Endothelial cell of umbilical vein (primary cell): ENCODE measurements around the gene RPL7L1. TPM values are rescaled to one million over a fixed set of nuclear protein-coding genes. Genes with fewer than 3 reads are reported as not detected.

Experiments
- BruUV-seq: library from RNA; stranded (reverse); fragments of 400-500 nt; replicated peaks from 2 replicates; lab custom pipeline; 2021; lab: Mats Ljungman, UMichigan
- CTCF ChIA-PET: fragments of 300-600, 350-600 bp; sonication (Branson Sonifier 250); formaldehyde crosslinking; loops from one replicate; lab custom pipeline; 2021; ENCODE audit warnings: antibody characterized with exemption, inconsistent platforms; lab: Charles Lee
- POLR2A ChIA-PET: fragments of 300-600, 350-600 bp; sonication (Branson Sonifier 250); formaldehyde crosslinking; loops from one replicate; lab custom pipeline; 2021; ENCODE audit warnings: antibody characterized with exemption, inconsistent platforms; lab: Charles Lee
- DNase-seq: peaks from one replicate; pipeline ENCODE4 v3.0.0-alpha.2; 2011; ENCODE audit warnings: low read depth, low spot score
- FAIRE-seq: peaks from 2 replicates; lab custom pipeline; 2011; peaks lifted over from hg19 to GRCh38; lab: Jason Lieb, UNC
- H2AFZ ChIP-seq: 2 replicates; pipeline ENCODE4 v1.6.0; 2012; ENCODE audit warnings: low read depth, low read length, control low read depth, inconsistent platforms
- H3K27ac ChIP-seq: 2 replicates; pipeline ENCODE4 v1.5.1; 2011; ENCODE audit warnings: low read depth, mild to moderate bottlenecking, control low read depth, low read length, moderate library complexity; ENCODE audit not compliant: insufficient read depth
- H3K27me3 ChIP-seq, 2 experiments: 2 replicates each; pipeline versions ENCODE4 v1.6.0 to v1.6.1; 2011; ENCODE audit warnings: low read length in 2 of 2, mixed read lengths in 1 of 2; ENCODE audit not compliant: control insufficient read depth in 2 of 2, insufficient read depth in 2 of 2
- H3K36me3 ChIP-seq, 2 experiments: 2 replicates in 1 of 2; 3 replicates in 1 of 2; pipeline ENCODE4 v1.5.1; 2011; ENCODE audit warnings: low read length in 2 of 2, mild to moderate bottlenecking in 1 of 2, moderate library complexity in 1 of 2; ENCODE audit not compliant: control insufficient read depth in 2 of 2, insufficient read depth in 2 of 2; ENCODE audit errors: extremely low read depth in 1 of 2
- H3K4me1 ChIP-seq: 3 replicates; pipeline ENCODE4 v1.5.1; 2011; ENCODE audit warnings: mild to moderate bottlenecking, low read length; ENCODE audit not compliant: control insufficient read depth, insufficient read depth; ENCODE audit errors: extremely low read depth
- H3K4me2 ChIP-seq: 2 replicates; pipeline ENCODE4 v1.6.1; 2011; ENCODE audit warnings: low read length, control low read depth, mixed read lengths; ENCODE audit not compliant: insufficient read depth
- H3K4me3 ChIP-seq, 3 experiments: fragments of 200-600 bp in 1 of 3; sonication (generic), shearing (Covaris generic) in 1 of 3; replicated peaks in 1 of 3; 2 replicates each; pipeline ENCODE4 v1.5.1; 2011 to 2016; ENCODE audit warnings: control low read depth in 3 of 3, low read length in 3 of 3, mild to moderate bottlenecking in 2 of 3, inconsistent platforms in 1 of 3, low read depth in 1 of 3, moderate library complexity in 1 of 3; ENCODE audit not compliant: insufficient read depth in 1 of 3
- H3K79me2 ChIP-seq: 2 replicates; pipeline ENCODE4 v1.6.0; 2012; ENCODE audit warnings: low read length, inconsistent platforms; ENCODE audit not compliant: control insufficient read depth, insufficient read depth
- H3K9ac ChIP-seq: replicated peaks from 2 replicates; pipeline ENCODE3; 2011; ENCODE audit warnings: low read length, control low read depth; ENCODE audit not compliant: insufficient read depth; ENCODE audit errors: extremely low read depth
- H3K9me1 ChIP-seq: replicated peaks from 3 replicates; pipeline ENCODE4 v1.6.0; 2011; ENCODE audit warnings: mild to moderate bottlenecking, low read length; ENCODE audit not compliant: control insufficient read depth, insufficient read depth; ENCODE audit errors: extremely low read depth
- H3K9me3 ChIP-seq: replicated peaks from 2 replicates; pipeline ENCODE4 v1.5.1; 2012; ENCODE audit warnings: low read length, inconsistent platforms; ENCODE audit not compliant: control insufficient read depth, insufficient read depth
- H4K20me1 ChIP-seq: replicated peaks from 2 replicates; pipeline ENCODE3; 2011; ENCODE audit warnings: mild to moderate bottlenecking, low read length; ENCODE audit not compliant: control insufficient read depth, insufficient read depth; ENCODE audit errors: extremely low read depth
- CTCF ChIP-seq, 2 donors: IDR thresholded peaks; 1 replicate in 1 of 2; 2 replicates in 1 of 2; pipeline ENCODE4 v1.5.1; 2011; ENCODE audit warnings: low read length in 2 of 2, mild to moderate bottlenecking in 2 of 2, moderate library complexity in 2 of 2, control low read depth in 1 of 2, inconsistent platforms in 1 of 2, low read depth in 1 of 2; ENCODE audit not compliant: insufficient read depth in 1 of 2; ENCODE audit errors: extremely low read depth in 1 of 2
- EZH2 ChIP-seq: IDR thresholded peaks from 2 replicates; pipeline ENCODE4 v1.6.1; 2012; ENCODE audit warnings: borderline replicate concordance, low read depth, mild to moderate bottlenecking, moderate library complexity, low read length, inconsistent platforms; ENCODE audit not compliant: severe bottlenecking
- FOS ChIP-seq: IDR thresholded peaks from 2 replicates; pipeline ENCODE4 v1.6.1; 2011; ENCODE audit warnings: mild to moderate bottlenecking, low read length, moderate library complexity, borderline replicate concordance; ENCODE audit not compliant: insufficient read depth
- GATA2 ChIP-seq: IDR thresholded peaks from 2 replicates; pipeline ENCODE4 v1.7.0; 2011; ENCODE audit warnings: low read depth, mild to moderate bottlenecking, moderate library complexity, mixed read lengths, low read length; ENCODE audit not compliant: insufficient read length, insufficient read depth
- JUN ChIP-seq: IDR thresholded peaks from 2 replicates; pipeline ENCODE4 v1.6.1; 2011; ENCODE audit warnings: borderline replicate concordance, low read depth; ENCODE audit not compliant: insufficient read length, insufficient read depth
- MAX ChIP-seq: IDR thresholded peaks from 2 replicates; pipeline ENCODE4 v1.6.1; 2011; ENCODE audit not compliant: insufficient read depth, insufficient read length
- MYC ChIP-seq: IDR thresholded peaks from one replicate; pipeline ENCODE4 v1.6.1; 2011; ENCODE audit warnings: mild to moderate bottlenecking, low read depth, low read length
- POLR2A ChIP-seq: IDR thresholded peaks from 2 replicates; pipeline ENCODE4 v1.6.1; 2012; ENCODE audit warnings: low read depth, mild to moderate bottlenecking, control low read depth, low read length
- POLR2AphosphoS5 ChIP-seq: IDR thresholded peaks from 2 replicates; pipeline ENCODE4 v1.6.1; 2012; ENCODE audit warnings: low read depth, mild to moderate bottlenecking, control low read depth, low read length, moderate library complexity; ENCODE audit not compliant: insufficient read depth
- dilution Hi-C: fragments of 300-500 bp; cut with MboI; formaldehyde crosslinking; loops from one replicate; pipeline ENCODE4 v1.15.0; 2019; ENCODE audit warnings: low sequenced_read_pairs; ENCODE audit not compliant: extremely low pct_ligation_motif_present
- intact Hi-C: fragments of 100-400 bp; cut with micrococcal nuclease; formaldehyde crosslinking; loops from one replicate; pipeline ENCODE4 v1.10.0; 2022
- polyA plus RNA-seq, 4 experiments: library from polyadenylated mRNA; depleted of rRNA in 3 of 4; stranded (reverse) in 3 of 4; unstranded in 1 of 4; fragments of >200 nt; gene quantifications; 2 replicates each; pipeline versions ENCODE4 v1.2.1 to v1.2.3, GENCODE V29; 2011 to 2012; ENCODE audit warnings: missing spikeins in 1 of 4
- total RNA-seq: library from RNA; stranded (reverse); gene quantifications from 2 replicates; pipeline ENCODE4 v1.2.3, GENCODE V29; 2021

Gene RPL7L1
- total and polyA plus RNA-seq, 2 donors (not counting 3 experiments of a cell fraction or from before 2014, with no cell fraction given): 36.9 to 103 TPM

GRCh38 chr6:42915732-42916131 is 36.3 kb downstream of the RPL7L1 start, which contains the start of gene PTCRA:
PTCRA (plus strand) TSS chr6:42916053; CDS start chr6:42916070, 17 bp downstream.
- Histone ChIP-seq H3K27ac (no peak within 1 kb of the TSS), H3K36me3 (no peaks in the 10 kb centered on the region), H3K4me3 (no peak within 1 kb of the TSS), H3K4me1 (no peaks in the 10 kb centered on the region), H3K4me2 (no peak within 1 kb of the TSS), H2AFZ (no peak within 1 kb of the TSS), H4K20me1 (no peaks in the 10 kb centered on the region), H3K9me1 (no peaks in the 10 kb centered on the region), H3K9me3 (no peaks in the 10 kb centered on the region), H3K27me3 (peaks cover 0 to 4% of the 10 kb centered on the region in 2 experiments), H3K9ac (no peak within 1 kb of the TSS), H3K79me2 (no peaks in the 10 kb centered on the region)
- POLR2A ChIA-PET: no interaction called here
- FAIRE-seq: no peak
- intact Hi-C loops (no loop called here), dilution Hi-C loops (no loop called here)
- CTCF ChIA-PET: interaction anchor here (1.2 to 1.3 kb wide), 2 partner anchors 16 to 228 kb away, joined by 3 to 7 read pairs; no protein-coding TSS in a partner anchor
- DNase-seq: no peak
- BruUV-seq: no TSS peak
- TF ChIP-seq CTCF (IDR thresholded peaks at IDR 0.05; ENCODE audit: extremely low read depth in 1 of 2, insufficient read depth in 1 of 2, low read depth in 1 of 2, low read length in 2 of 2): no peak
- TF ChIP-seq EZH2: no peak
- no peak for TF ChIP-seq POLR2A
- TF ChIP-seq FOS: no peak
- TF ChIP-seq POLR2AphosphoS5: no peak
- no peak for TF ChIP-seq MYC
- TF ChIP-seq MAX: no peak
- no peak for TF ChIP-seq JUN
- TF ChIP-seq GATA2: no peak
